Kasumi-1 (cell line): ENCODE data around the gene UGGT1.
"Not testable (repeated sequence)": the region's sequence is repeated elsewhere in the genome, so short reads cannot be mapped to it uniquely, and the experiment has no call there.

Experiments used
- DNase-seq, 2 experiments: peaks; one replicate each; lab custom pipeline; 2025; lab: John Stamatoyannopoulos, UW

The UGGT1 gene

DNA sequence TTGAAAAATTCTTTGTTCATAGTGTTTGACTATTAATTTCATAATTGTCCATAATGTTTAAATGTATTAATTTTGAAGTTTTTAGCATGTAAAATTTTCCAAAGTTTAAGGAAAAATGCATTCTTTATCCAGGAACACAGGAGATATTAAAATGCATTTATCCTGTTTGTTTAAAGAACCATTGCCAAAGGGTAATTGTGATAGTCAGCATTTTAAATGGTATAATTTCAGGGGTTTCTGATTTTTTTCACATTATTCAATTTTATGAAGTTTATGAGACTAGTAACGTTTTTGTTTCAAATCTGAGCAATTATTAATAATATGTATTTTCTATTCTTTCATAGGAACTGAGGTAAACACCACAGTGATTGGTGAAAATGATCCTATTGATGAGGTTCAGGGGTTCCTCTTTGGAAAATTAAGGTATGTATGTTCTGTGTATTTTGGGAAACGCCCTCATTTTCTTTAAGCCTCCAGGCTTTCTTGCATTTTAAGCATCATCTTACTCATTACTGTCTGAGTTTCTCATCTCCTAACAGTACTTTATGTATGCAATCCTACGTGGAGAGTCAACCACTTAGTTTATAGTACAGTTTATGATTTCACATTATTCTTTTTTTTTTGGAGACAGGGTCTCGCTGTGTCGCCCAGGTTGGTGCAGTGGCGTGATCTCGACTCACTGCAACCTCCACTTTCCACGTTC, 25.1 kb downstream of the UGGT1 start:
- no peak for DNase-seq

DNA sequence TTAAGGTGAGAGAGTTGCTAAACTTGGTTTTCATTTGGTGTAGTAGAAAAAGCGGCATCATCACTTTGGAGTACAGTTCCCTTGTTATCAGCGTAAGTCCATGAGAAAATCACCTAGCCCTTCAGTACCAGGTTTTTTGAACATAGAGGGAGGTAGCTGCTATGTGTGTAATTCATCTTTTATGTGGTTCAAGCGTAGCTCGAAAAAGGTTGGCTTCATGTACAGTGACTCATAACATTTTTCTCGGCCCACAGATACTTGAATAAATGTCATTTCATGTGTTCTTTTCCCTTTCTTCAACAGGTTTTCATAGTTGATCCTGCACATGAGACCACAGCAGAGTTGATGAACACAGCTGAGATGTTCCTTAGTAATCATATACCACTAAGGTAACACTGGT, 43.6 kb downstream of the UGGT1 start:
- DNase-seq, result no peak

DNA sequence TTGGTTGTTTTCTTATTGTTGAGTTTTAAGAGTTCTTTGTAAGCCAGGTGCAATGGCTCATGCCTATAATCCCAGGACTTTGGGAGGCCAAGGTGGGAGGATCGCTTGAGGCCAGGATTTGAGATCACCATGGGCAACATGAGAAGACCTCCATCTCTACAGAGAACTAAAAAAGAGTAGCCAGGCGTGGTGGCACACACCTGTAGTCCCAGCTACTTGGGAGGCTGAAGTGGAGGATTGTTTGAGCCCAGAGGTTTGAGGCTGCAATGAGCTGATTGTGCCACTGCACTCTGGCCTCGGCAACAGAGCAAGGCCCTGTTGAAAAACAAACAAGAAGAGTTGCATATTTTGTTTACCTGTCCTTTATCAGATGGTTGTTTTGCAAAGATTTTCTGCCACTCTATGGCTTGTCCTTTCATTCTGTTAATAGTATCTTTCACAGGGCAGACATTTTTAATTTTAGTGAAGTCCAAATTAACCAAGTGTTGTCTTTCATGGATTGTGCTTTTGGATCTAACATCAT, 46.2 kb downstream of the UGGT1 start:
- DNase-seq, result no peak

DNA sequence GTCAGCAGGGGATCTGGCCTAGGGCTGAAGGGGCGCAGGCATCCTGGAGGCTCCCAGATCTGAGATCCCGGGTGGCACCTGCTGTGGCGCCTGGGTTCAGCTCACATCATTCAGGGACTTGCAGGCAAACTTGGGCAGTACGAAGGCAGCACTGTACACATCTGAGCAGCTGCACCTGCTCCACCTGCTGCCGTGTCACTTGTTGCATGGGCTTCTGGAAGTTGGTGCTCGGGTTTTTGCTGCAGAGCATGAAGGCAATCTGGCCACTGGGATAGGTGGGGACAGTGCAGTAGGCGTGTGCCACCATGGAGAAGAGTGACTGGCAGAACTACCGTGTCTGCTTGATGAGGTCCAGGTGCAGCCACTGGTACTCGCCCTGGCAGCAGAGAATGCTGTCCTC, 48.6 kb downstream of the UGGT1 start:
- no peak for DNase-seq

DNA sequence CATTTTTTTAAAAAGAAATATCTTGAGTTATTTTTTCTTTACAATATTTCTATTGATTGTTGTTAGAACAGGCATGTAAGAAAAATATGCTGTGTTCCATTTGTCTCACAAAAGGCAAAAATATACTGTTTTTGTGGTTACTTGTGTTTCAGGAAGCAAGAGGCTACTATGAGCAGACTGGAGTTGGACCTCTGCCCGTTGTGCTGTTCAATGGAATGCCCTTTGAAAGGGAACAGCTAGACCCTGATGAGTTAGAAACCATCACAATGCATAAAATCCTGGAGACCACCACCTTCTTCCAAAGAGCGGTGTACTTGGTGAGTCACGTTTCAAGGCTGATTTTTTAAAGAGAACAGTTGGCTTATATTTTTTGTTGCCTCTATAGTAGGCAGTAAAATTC, 54.7 kb downstream of the UGGT1 start:
- DNase-seq, result peak in 1 of 2 experiments; percentile 6

DNA sequence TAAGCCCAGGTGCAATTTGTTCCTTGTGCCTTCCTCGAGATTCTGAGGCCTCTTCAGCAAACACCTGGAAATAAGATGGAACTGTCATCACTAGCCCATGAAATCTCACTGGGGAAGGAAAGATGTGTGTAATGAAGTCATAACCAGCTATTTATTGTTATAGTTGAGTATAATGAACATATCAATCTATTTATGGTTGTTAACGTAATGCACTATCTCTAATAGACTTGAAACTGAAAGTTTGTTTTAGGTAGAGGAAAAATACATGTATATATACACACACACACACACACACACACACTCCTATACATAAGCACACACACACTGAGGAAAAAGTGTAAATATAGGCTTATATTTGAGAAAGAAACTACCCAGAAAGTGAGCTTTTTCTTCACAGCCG, 62.8 kb downstream of the UGGT1 start:
- DNase-seq, result no peak

DNA sequence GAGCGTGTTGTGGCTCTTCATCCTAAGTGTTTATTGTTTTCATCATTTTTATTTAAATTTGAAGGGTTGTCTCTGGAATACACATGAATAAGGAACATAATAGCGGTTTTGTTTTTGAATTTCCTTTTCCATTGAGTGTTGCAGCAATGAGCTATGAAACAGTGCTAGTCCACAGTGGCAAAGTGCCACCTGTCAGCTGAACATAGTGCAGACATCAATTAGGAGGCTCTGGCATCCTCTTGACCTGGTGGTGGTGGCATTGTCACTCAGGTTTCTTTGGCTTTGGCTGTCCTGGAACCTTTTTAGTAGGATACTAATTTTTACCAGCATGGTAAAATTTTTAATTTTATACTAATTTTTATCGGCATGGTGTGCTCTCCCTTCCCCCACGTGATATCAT, 63.2 kb downstream of the UGGT1 start:
- DNase-seq, result no peak

DNA sequence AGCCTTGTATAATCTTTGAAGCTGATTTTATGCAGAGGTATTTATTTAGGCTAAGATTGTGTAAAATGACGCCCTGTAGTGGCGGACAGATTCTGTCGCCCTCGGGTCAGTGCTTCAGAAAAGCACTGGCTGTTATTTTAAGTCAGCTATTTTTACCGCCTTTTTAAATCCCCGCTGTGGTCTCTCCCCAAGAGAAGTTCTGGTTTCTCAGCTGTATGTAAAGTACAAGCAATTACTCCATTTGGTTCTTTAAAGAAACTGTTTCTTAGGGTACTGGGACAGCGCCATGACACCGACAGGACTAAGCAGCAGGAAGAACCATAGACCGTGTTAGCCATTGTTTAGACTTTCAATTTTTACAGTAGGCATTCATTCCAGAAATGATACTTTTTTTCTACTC, 65.0 kb downstream of the UGGT1 start:
- no peak for DNase-seq

DNA sequence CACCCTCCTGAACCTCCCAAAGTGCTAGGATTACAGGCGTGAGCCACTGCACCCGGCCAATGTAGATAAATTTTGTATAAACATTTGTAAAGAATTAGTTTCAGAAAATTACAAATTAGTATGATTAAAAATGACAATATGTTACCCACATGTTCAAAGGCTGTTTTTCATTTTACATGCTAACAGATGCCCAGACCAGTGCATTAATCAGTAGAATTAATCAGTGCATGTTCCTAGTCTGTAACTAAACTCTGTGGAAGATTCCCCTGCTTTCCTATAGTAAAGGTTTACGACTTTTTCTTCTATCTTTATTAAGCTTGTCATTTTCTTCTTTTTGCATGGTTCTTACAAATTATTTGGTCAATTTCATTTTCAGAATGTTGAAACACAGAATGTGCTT, 65.8 kb downstream of the UGGT1 start:
- DNase-seq, result no peak

DNA sequence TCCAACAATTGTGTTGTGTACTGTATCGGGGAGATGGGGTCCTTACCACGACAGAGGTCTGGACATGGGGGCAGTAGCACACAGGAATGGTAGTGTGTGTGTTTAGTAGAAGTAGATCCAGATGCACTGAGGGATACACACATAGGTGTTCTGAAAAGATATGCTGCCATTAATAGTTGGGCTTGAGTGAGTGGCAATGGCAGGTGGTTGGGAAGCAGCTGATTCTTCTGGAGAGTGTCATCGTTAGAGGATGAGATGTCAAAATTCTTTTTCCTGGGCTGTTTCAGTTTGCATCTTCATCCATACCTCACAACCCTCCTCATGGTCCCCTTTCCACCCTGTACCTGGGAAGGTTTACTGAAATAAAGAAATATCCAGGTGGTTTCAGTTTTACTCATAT, 66.6 kb downstream of the UGGT1 start:
- DNase-seq, result no peak

DNA sequence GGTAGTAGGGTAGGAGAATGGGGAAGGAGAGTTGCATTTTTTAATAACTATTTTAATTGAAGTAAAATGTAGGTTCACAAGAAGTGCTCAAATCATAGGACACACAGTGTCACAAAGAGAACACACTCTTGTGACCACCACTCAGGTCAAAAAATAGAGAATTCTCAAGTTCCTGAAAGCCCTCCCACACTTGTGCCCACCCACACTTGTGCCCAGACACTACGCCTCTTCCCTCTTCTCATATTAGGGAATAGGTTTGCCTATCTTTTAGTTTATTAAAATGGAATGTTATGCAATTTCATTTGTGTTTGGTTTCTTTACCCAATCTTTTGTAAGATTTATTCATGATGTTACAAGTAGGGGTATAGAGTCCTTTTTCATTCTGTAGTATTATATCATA, 67.2 kb downstream of the UGGT1 start:
- DNase-seq, result no peak

DNA sequence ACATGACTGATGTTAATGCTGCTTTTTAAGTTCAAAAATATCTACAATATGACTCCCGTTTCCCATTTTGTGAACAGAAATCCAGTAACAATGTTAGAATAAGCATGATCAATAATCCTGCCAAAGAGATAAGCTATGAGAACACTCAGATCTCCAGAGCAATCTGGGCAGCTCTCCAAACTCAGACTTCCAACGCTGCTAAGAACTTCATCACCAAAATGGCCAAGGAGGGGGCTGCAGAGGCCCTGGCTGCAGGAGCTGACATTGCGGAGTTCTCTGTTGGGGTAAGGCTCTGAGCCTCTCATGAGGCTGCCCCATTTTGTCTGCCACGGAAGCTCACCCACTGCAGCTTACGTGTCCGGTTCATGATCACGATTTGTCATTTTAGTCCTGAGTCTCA, 68.4 kb downstream of the UGGT1 start:
- DNase-seq, result no peak

DNA sequence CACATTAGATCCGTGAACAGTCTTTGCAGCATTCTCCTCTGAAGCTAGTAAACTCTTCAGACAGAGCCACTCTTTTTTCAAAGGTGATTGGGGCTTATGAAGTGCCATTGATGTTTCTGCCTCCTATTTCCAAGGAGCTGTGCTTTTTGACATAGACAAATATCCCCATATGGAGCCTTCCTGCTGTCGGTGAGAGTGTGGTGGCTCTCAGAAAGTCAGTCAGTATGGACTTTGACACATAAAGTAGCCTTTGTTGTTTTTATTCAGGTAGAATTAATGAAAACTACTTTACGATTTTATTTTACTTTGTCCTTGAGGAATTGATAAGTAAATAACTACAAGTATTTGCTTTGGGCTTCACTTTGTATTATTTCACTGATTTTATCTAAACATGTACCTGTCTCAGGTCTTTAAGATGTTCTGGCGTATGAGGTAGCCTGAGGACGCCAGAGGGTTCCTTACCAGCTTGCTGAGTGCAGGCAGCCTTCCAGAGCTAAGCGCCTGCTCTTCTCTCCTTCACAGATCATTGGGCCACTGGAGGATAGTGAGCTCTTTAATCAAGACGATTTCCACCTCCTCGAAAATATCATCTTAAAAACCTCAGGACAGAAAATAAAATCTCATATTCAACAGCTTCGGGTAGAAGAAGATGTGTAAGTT, 69.7 kb downstream of the UGGT1 start:
- no peak for DNase-seq

DNA sequence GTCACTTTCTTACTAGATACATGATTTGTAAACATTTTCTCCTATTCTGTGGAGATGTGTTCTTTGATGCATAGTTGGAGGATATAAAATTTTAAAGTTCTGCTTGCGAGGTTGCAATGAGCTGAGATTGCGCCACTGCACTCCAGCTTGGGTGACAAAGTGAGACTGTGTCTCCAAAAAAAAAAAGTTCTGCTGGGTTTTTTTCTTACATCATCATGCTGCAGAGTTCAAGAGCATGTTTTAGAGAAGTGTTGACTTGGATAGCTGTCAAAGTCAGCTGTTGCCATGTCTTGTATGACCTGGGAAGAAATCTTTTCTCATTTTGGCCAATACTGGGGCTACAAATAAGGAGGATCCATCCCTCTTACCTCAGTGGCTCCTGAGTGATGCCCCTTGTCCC, 71.3 kb downstream of the UGGT1 start:
- DNase-seq, result no peak

DNA sequence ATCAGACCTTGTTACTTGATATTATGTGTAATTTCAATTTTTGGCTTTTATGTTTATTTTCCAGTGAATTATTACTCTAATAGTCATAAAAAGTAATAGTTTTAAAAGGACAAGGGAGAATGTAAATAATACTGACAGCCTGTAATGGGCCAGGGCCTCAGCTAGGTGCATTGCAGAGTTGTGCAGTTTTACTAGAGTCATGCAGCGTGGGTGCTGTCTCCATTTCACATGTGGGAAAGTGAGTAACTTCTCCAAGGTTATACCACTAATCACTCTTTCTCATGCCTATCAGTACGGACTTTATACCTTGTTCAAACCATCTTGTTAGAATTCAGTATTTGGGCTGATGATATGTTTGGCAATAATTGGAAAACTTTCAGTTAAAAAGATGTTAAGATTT, 73.3 kb downstream of the UGGT1 start:
- DNase-seq, result no peak

DNA sequence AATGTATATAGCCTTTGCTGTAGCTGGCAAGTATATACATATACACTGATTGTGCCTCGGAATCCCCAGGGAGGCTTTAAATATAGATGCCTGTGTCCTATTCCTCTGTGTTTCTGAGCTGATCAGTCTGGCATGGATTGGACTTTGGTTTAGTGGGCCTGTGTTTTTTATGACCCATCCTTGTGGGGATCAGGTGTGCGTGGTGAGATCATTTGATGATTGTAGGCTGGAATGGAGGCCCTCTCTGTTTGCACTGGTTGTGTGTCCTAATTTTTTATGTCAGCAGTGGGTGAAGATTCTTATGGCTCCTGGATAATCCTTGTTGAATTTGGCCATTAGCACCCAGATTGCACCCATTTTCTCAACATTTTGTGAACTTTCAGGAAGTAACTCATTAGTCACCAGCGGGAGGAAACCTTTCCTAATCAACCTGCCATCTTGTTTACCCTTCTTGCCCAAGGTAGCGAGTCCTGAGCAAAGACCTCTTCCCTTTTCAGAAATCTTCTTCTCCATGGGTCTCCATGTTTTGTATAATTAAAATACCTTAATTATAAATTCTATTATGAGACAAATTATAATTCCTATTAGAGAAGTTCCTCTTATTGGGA, 75.8 kb downstream of the UGGT1 start:
- no peak for DNase-seq

DNA sequence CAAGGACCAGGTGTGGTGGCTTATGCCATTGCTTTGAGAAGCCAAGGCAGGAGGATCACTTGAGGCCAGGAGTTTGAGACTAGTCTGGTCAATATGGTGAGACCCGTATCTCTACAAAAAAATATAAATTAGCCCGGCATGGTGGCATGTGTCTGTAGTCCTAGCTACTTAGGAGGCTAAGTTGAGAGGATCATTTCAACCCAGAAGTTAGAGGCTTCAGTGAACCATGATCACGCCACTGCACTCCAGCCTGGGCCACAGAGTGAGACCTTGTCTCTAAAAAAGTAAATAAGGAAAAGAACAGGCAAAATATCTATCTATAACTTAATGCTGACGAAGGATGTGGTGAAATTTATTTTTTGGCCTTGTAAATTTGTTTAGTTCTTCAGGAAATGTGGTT, 78.1 kb downstream of the UGGT1 start:
- DNase-seq, result no peak

DNA sequence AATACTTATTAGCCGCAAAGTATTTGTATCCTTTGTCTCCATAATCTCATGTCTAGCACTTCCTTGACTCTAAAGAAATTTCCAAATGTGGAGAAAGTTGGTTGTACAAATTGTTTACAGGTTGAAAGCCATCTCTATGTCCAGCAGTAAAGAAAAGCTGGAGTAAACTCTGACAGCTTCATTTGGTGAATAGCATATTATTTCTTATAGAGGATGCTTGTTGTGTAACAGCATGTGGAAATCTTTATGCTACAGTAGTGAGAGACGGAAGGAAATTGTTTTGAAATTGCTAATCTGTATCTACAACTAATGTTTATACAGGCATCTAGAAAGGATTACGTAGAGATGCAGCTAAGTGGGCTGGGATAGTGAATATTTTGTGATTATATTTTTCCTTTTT, 78.5 kb downstream of the UGGT1 start:
- peak in 1 of 2 experiments; percentile 4 for DNase-seq

DNA sequence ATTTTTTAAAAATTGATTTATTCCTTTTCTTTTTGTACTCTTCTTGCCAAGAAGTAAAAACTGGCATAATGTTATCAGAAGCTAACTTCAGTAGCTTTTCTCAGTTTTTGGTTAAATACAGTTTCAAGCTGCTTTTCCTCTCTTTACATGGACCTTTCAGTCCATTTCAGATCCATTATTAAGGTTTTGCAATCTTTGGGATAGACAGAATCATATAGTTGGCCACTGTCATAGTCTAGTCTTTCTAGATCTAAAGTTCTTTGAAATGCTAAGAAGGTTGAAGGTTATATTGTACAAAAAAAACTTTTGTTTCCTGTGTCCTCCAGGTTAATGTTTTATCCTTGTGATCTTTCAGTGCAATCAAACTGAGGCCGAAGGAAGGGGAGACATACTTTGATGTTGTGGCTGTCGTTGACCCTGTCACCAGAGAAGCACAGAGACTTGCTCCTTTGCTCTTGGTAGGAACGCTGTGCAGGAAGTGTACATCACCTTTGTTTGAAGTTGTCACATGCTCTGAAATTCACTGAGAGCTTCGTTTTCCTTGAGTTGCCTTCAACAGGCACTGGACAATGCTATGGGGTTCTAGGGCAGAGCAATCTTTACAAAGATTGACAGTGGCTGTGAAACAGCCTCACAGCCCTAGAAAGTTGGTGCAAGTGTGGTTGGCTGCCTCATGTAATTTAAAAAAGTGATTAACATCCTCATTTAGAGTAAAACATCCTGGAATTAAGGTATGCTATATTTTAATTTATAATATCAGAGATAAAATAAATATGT, 79.1 kb downstream of the UGGT1 start:
- DNase-seq, result no peak

DNA sequence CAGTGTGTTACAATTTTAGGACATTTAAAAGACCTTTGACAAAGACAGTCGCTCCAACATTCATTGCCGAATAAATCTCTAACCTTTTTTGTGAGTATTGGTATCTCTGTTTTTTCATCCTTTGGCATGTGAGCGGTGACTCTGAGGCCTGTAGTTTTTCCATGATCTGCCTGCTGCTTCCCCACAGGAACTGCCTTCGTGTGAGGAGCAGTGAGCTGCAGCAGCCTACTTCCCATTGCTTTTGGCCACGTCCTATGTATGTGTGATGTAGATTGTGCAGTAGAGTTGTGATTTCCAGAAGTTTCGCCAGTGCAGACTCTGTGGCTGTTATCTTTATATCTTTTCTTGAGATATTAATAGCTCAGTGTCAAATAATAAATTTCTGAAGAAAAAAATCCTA, 79.8 kb downstream of the UGGT1 start:
- no peak for DNase-seq

DNA sequence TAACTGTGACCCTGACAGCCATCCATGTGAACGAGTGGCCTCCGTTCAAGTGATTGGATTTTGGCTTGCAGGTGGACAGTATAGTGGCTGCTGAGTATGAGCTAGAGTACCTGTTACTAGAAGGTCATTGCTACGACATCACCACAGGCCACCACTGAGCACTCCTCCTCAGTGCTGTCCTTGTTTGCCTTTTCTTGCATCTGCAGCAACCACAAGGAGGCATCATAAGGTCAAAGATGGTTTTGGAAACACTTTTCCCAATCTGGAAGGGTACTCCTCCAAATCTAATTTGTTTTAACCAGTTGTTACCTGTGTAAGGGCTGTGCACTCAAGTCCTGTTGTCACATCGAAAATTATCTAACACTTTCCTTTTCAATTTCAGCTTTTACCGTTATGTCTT, 81.2 kb downstream of the UGGT1 start:
- DNase-seq, result peak; percentile 12 to 16

DNA sequence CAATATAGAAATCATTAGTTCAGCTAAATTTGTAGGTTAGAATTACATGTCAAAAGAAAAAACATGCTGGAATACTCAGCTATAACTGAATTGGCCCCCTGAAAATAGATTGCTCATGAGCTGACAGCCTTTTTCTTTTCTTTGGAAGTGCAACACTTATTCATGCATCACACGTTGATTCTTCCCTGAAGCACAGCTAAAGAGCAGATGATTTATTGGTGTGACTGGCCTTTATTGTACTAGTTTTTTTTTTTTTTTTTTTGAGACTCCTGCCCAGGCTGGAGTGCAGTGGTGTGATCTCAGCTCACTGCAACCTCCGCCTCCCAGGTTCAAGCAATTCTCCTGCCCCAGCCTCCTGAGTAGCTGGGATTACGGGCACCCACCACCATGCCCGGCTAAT, 83.1 kb downstream of the UGGT1 start:
- not testable (repeated sequence) for DNase-seq

DNA sequence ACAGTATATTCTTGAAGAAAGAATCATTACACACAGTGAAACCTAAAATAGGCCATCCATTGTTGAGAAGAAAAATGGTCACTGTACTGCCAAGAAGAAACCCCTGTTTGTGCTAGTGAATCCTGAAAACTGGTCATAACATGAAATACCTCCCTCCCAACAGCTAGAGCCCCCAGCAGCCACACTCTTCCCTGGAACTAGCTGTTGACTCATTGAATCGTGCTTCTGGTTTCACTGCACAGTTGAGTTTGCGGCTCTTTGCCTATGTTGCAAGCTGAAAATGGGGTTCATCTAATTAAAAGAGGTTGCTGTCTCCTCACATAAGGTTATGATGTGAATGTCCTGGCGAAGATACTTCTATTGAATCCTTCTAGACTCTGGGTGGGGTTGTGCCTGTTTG, 86.3 kb downstream of the UGGT1 start:
- DNase-seq, result no peak
